Measurements from ENCODE around the gene CCDC85C. TPM values are rescaled to one million over a fixed set of nuclear protein-coding genes. Genes with fewer than 3 reads are reported as not detected.

Gene CCDC85C
- total RNA-seq, 1 experiment from 2014 or later: 36.4 TPM

DNA sequence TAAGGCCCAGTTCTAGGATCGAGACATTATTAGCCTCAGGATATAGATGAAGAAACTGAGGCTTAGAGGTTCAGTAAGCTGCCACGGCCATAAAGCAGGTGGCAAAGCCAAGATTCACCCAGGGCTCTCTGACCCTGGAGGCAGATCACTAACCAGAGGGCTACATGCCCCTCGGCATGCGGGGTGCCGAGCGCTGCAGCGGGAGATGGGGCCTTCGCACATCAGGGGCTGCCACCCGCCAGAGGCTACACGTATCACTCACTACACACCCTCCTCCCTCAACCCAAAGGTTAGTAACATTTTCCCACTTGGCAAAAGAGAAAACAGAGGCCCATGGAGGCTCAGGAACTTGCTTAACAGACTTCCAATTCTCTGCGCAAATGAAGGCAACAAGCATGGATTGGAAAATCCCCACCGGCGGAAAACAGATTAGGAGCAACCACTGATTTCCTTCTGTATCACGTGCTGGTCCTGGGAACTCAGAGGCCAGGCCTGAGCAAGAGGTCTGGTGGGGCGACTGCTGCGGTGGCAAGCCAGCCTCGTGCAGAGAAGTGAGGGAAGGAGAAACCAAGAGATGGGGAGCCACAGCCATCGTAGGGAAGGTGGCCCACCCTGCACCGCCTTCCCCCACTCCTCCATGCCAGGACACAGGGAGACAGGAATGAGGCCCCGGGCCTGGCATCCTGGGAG is 6.0 kb downstream of the CCDC85C start:
- H3F3A ChIP-seq (ENCODE audit: low read length, unreplicated experiment): no peaks in the 10 kb centered on the region
- no peak overlapping the region for H3K9ac ChIP-seq (ENCODE audit: low read length)
- peaks cover 28% of the 10 kb centered on the region for H3K4me1 ChIP-seq (ENCODE audit: insufficient read depth, low read length)
- ChIA-PET POLR2A (ENCODE audit: unreplicated experiment) (no interaction called here), CTCF (no interaction called here)
- H3K4me2 ChIP-seq (ENCODE audit: low read length): no peak overlapping the region
- H3K36me3 ChIP-seq (ENCODE audit: low read depth, low read length): no peaks in the 10 kb centered on the region
- no peaks in the 10 kb centered on the region for H3K9me3 ChIP-seq (ENCODE audit: low read length)
- intact Hi-C loops (cut with micrococcal nuclease): no loop called here
- no peak for DNase-seq
- H3K27me3 ChIP-seq (ENCODE audit: low read length): no peaks in the 10 kb centered on the region
- no peak overlapping the region for H3K27ac ChIP-seq (ENCODE audit: low read length)
- BruUV-seq (replicated peaks): no TSS peak
- no peak overlapping the region for H3K4me3 ChIP-seq (ENCODE audit: low read length)
- TF ChIP-seq, protein P1, sequence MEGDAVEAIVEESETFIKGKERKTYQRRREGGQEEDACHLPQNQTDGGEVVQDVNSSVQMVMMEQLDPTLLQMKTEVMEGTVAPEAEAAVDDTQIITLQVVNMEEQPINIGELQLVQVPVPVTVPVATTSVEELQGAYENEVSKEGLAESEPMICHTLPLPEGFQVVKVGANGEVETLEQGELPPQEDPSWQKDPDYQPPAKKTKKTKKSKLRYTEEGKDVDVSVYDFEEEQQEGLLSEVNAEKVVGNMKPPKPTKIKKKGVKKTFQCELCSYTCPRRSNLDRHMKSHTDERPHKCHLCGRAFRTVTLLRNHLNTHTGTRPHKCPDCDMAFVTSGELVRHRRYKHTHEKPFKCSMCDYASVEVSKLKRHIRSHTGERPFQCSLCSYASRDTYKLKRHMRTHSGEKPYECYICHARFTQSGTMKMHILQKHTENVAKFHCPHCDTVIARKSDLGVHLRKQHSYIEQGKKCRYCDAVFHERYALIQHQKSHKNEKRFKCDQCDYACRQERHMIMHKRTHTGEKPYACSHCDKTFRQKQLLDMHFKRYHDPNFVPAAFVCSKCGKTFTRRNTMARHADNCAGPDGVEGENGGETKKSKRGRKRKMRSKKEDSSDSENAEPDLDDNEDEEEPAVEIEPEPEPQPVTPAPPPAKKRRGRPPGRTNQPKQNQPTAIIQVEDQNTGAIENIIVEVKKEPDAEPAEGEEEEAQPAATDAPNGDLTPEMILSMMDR (conservative IDR thresholded peaks at IDR 0.05; ENCODE audit: low read depth, low read length): no peak
- no peak for TF ChIP-seq EZH2phosphoT487 (IDR thresholded peaks at IDR 0.05; ENCODE audit: borderline replicate concordance, low read length)
- no peak for TF ChIP-seq EZH2 (IDR thresholded peaks at IDR 0.05; ENCODE audit: low read length, unreplicated experiment)
- peaks cover 68% of the 10 kb centered on the region for H4K20me1 ChIP-seq (ENCODE audit: low read length)
- peaks cover 99% of the 10 kb centered on the region for H3K79me2 ChIP-seq (ENCODE audit: low read length)
- H2AFZ ChIP-seq (ENCODE audit: low read length): no peak overlapping the region
- no peak for ATAC-seq
- H3K9me2 ChIP-seq (replicated peaks; ENCODE audit: low read length): no peaks in the 10 kb centered on the region

DNA sequence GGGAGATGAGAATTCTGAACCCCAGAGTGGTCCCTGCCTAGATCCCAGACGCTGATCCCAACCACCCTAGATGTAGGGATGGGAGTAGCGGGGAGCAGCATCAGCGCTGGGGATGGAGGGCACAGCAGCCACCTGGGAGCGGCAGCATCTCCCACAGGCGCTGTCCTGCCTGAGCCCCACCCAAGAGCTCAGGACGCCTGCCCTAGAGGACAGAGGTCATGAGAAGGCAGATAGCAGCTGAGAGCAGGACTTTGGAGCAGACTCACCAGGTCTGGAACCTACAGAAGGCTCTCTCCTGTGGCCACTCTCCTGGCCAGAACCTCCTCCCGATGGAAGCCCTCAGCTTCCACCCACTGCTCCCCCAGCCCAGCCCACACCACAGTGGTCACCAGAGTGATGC is 7.2 kb downstream of the CCDC85C start:
- no peaks in the 10 kb centered on the region for H3F3A ChIP-seq (ENCODE audit: low read length, unreplicated experiment)
- H3K4me1 ChIP-seq (ENCODE audit: insufficient read depth, low read length): peaks cover 28% of the 10 kb centered on the region
- H3K9ac ChIP-seq (ENCODE audit: low read length): no peak overlapping the region
- H3K4me2 ChIP-seq (ENCODE audit: low read length): peak overlapping the region; percentile 41; the same call in 1 of the 2 replicates
- no peak for DNase-seq
- no peak overlapping the region for H3K27ac ChIP-seq (ENCODE audit: low read length)
- H4K20me1 ChIP-seq (ENCODE audit: low read length): peaks cover 56% of the 10 kb centered on the region; the same call in 1 of the 2 replicates
- BruUV-seq (replicated peaks): no TSS peak
- ChIA-PET POLR2A (ENCODE audit: unreplicated experiment) (no interaction called here), CTCF (no interaction called here)
- intact Hi-C loops (cut with micrococcal nuclease): no loop called here
- H3K9me2 ChIP-seq (replicated peaks; ENCODE audit: low read length): no peaks in the 10 kb centered on the region
- H3K4me3 ChIP-seq (ENCODE audit: low read length): no peak overlapping the region
- no peaks in the 10 kb centered on the region for H3K27me3 ChIP-seq (ENCODE audit: low read length)
- H3K79me2 ChIP-seq (ENCODE audit: low read length): peaks cover 99% of the 10 kb centered on the region
- H3K36me3 ChIP-seq (ENCODE audit: low read depth, low read length): no peaks in the 10 kb centered on the region
- H2AFZ ChIP-seq (ENCODE audit: low read length): no peak overlapping the region
- H3K9me3 ChIP-seq (ENCODE audit: low read length): no peaks in the 10 kb centered on the region
- TF ChIP-seq EZH2 (IDR thresholded peaks at IDR 0.05; ENCODE audit: low read length, unreplicated experiment) (no peak), EZH2phosphoT487 (IDR thresholded peaks at IDR 0.05; ENCODE audit: borderline replicate concordance, low read length) (no peak)
- TF ChIP-seq, protein P1 (conservative IDR thresholded peaks at IDR 0.05; ENCODE audit: low read depth, low read length): no peak
- no peak for ATAC-seq

DNA sequence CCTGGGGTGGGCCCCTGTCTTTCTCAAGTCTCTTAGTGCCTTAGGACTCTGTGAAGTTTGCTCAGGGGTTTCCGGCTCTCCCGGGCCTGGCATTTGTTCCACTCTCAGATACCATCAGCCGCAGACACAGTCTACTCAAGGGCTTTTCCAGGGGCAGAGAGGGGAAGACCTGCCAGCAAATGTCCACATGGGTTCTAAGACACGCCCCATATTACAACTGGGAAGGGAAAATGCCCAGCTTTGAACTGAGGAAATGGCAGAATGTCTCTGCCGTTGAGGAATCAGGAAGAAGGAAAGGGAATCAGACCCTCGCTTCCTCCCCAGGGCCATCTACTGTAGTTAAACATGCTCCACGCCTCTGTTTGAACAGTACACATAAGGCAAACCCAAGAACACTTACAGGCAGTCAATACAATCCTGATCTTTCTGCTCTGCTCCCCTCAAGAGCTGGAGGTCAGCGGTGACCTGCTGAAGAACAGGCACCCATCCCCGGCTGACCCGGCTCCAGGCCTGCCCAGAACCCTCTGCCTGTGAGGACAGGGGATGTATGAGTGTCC is 7.9 kb downstream of the CCDC85C start:
- TF ChIP-seq EZH2 (IDR thresholded peaks at IDR 0.05; ENCODE audit: low read length, unreplicated experiment) (no peak), EZH2phosphoT487 (IDR thresholded peaks at IDR 0.05; ENCODE audit: borderline replicate concordance, low read length) (no peak)
- TF ChIP-seq, protein P1 (conservative IDR thresholded peaks at IDR 0.05; ENCODE audit: low read depth, low read length): no peak
- H3K9me2 ChIP-seq (replicated peaks; ENCODE audit: low read length): no peaks in the 10 kb centered on the region
- peaks cover 53% of the 10 kb centered on the region; the same call in 1 of the 2 replicates for H4K20me1 ChIP-seq (ENCODE audit: low read length)
- H3K9ac ChIP-seq (ENCODE audit: low read length): no peak overlapping the region
- peaks cover 97% of the 10 kb centered on the region for H3K79me2 ChIP-seq (ENCODE audit: low read length)
- H3F3A ChIP-seq (ENCODE audit: low read length, unreplicated experiment): no peaks in the 10 kb centered on the region
- H3K27ac ChIP-seq (ENCODE audit: low read length): no peak overlapping the region
- no peaks in the 10 kb centered on the region for H3K36me3 ChIP-seq (ENCODE audit: low read depth, low read length)
- POLR2A ChIA-PET (ENCODE audit: unreplicated experiment): no interaction called here
- no peak overlapping the region for H3K4me3 ChIP-seq (ENCODE audit: low read length)
- BruUV-seq (replicated peaks): no TSS peak
- H3K9me3 ChIP-seq (ENCODE audit: low read length): no peaks in the 10 kb centered on the region
- intact Hi-C loops (cut with micrococcal nuclease): no loop called here
- peaks cover 26% of the 10 kb centered on the region for H3K4me1 ChIP-seq (ENCODE audit: insufficient read depth, low read length)
- H3K27me3 ChIP-seq (ENCODE audit: low read length): no peaks in the 10 kb centered on the region
- ATAC-seq: peak; percentile 76
- no peak overlapping the region for H2AFZ ChIP-seq (ENCODE audit: low read length)
- DNase-seq: peak; percentile 36
- CTCF ChIA-PET: no interaction called here
- peak overlapping the region; percentile 41; the same call in 1 of the 2 replicates for H3K4me2 ChIP-seq (ENCODE audit: low read length)

All from PC-3 (cell line).